ENCODE data around the gene BFSP2. TPM values are rescaled to one million over a fixed set of nuclear protein-coding genes. Genes with fewer than 3 reads are reported as not detected.

Gene BFSP2, protein sequence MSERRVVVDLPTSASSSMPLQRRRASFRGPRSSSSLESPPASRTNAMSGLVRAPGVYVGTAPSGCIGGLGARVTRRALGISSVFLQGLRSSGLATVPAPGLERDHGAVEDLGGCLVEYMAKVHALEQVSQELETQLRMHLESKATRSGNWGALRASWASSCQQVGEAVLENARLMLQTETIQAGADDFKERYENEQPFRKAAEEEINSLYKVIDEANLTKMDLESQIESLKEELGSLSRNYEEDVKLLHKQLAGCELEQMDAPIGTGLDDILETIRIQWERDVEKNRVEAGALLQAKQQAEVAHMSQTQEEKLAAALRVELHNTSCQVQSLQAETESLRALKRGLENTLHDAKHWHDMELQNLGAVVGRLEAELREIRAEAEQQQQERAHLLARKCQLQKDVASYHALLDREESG
- under 1 TPM in 1 of 3 donors, not detected in 2; 0.83 TPM for polyA plus RNA-seq

DNA sequence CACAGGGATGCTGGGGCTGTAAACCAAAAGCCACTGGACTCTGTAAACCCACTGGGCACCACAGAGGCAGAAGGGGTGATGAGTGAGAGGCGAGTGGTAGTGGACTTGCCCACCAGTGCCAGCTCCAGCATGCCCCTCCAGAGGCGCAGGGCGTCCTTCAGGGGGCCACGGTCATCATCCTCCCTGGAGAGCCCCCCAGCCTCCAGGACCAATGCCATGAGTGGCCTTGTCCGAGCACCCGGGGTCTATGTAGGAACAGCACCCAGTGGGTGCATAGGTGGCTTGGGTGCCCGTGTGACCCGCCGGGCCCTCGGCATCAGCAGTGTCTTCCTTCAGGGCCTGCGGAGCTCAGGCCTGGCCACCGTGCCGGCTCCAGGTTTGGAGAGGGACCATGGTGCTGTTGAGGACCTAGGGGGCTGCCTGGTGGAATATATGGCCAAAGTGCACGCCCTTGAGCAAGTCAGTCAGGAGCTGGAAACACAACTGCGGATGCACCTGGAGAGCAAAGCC, at the start of gene BFSP2:
BFSP2 (plus strand) TSS at position 51 of the 510 bp plus-strand sequence; CDS start at position 79, 28 bp downstream.
- H3K4me1 Mint-ChIP-seq: peaks cover 0 to 2% of the 10 kb centered on the region in 2 donors
- H3K27ac Mint-ChIP-seq: no peak within 1 kb of the TSS
- no peaks in the 10 kb centered on the region for H3K9me3 Mint-ChIP-seq

DNA sequence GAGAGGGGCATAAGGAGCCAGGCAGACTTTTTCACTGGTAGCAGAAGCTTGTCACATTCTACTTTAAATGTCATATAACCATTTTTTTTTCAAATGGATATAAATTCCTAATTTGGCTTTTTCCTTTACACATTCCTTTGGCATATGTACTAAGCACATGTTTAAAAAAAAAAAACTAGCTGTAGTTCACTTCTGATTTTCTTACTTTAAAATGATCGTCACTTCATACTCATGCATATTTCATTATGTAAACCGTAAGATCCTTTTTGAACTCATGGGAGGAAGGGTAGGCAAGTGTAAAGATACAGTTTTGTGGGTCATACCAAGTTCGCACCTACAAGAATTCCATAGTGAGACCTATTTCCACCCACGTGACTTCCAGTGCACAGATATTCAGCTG, 45.1 kb upstream of the BFSP2 start:
- H3K9me3 Mint-ChIP-seq: peaks cover 0 to 3% (median 0%) of the 10 kb centered on the region in 6 donors
- H3K4me3 Mint-ChIP-seq: no peak overlapping the region
- no peaks in the 10 kb centered on the region for H3K4me1 Mint-ChIP-seq
- H3K27me3 Mint-ChIP-seq (ENCODE audit: low read depth in 3 of 3): peaks cover 0 to 11% (median 0%) of the 10 kb centered on the region in 3 donors
- no peak overlapping the region for H3K27ac Mint-ChIP-seq
- no peaks in the 10 kb centered on the region for H3K36me3 Mint-ChIP-seq
- no peak for DNase-seq

More for the DNA sequence above, at the start of gene BFSP2:
- peaks cover 0 to 5% (median 2%) of the 10 kb centered on the region in 3 donors for H3K27me3 Mint-ChIP-seq (ENCODE audit: low read depth in 3 of 3)
- H3K4me3 Mint-ChIP-seq: no peak within 1 kb of the TSS
- no peaks in the 10 kb centered on the region for H3K36me3 Mint-ChIP-seq
- DNase-seq: no peak

DNA sequence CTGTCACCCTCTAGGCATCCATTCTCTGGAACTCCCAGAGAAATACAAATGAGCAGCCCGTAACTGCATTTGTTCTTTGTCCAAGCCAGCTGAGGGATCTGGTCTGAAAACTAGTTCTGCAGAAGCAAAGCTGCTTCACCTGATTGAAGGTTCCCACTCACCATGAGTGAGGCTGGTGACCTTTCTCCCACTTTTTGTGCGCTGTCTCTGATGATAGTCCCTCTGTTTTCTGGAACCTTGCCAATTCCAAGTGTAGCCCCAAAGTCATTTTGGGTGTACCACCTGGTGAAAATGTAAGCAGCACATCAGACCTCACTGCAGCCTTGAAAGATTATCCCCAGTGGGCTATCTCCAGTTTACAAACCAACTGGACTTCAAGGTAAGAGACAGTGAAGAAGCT, 39.4 kb upstream of the BFSP2 start:
- no peaks in the 10 kb centered on the region for H3K4me1 Mint-ChIP-seq
- no peaks in the 10 kb centered on the region for H3K9me3 Mint-ChIP-seq
- H3K4me3 Mint-ChIP-seq: no peak overlapping the region
- H3K27me3 Mint-ChIP-seq (ENCODE audit: low read depth in 3 of 3): peaks cover 0 to 10% (median 0%) of the 10 kb centered on the region in 3 donors
- no peaks in the 10 kb centered on the region for H3K36me3 Mint-ChIP-seq
- no peak for DNase-seq
- H3K27ac Mint-ChIP-seq: no peak overlapping the region

DNA sequence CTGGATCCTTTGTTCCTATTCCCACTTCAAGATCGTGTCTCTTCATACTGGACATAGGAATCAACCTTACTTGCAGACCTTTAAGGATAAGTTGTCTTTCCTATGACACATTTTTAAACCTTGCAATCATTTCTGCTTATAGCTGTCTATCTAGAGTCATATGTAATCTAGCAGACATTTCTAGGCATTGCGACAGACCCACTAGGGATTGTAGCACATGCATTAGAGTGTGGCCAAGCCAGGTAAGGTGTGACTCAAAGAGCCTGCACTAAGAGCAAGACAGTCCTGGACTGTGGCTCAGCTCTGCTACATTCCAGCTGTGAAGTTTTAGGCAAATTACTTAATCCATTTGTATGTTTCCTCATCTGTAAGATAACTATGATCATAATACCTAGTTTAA, 38.8 kb upstream of the BFSP2 start:
- no peaks in the 10 kb centered on the region for H3K36me3 Mint-ChIP-seq

DNA sequence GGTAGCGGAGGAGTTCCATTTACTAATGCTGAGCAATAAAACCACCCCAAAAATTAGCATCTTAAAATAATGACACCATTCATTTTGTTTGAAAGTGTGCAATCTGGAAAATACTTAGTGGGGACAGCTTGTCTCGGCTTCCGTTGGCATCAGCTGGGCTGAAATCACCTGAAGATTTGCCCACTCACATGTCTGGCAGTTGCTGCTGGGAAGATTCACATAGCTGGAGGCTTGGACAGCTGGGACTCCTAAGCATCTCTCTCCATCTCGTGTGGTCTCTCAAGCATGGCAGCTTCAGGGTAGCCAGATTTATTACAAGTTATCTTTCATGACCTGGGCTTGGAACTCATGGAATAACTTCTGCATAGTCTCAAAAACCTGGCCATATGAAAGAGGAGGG, 38.4 kb upstream of the BFSP2 start:
- Mint-ChIP-seq H3K27ac (peak overlapping the region in 1 of 6 donors; percentile 23), H3K36me3 (no peaks in the 10 kb centered on the region), H3K4me1 (no peaks in the 10 kb centered on the region), H3K4me3 (no peak overlapping the region), H3K9me3 (no peaks in the 10 kb centered on the region), H3K27me3 (ENCODE audit: low read depth in 3 of 3) (peaks cover 0 to 6% (median 0%) of the 10 kb centered on the region in 3 donors)
- no peak for DNase-seq

More for the DNA sequence above, 38.8 kb upstream of the BFSP2 start:
- H3K9me3 Mint-ChIP-seq: no peaks in the 10 kb centered on the region
- no peak overlapping the region for H3K4me3 Mint-ChIP-seq
- DNase-seq: no peak
- H3K4me1 Mint-ChIP-seq: no peaks in the 10 kb centered on the region
- H3K27ac Mint-ChIP-seq: no peak overlapping the region
- H3K27me3 Mint-ChIP-seq (ENCODE audit: low read depth in 3 of 3): peaks cover 0 to 10% (median 0%) of the 10 kb centered on the region in 3 donors

DNA sequence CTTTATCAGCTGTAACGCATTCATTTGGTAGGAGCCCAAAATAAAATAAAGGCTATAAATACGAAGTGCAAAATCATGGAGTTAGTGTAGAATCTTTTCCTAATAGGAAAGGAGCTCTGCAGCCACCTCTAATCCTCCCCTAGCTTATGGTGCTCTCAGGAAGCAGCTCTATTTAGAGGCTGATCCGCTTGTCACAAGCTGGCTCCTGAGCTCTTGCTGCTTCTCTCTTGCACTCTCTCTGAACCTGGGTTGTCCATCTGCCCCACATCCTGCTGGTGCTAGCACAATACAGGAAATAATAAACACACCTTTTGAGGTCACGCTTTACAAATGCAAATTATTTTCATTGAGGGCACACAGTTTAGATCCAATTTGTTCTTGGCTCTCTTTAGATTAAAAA, 37.3 kb upstream of the BFSP2 start:
- Mint-ChIP-seq H3K36me3 (no peaks in the 10 kb centered on the region), H3K4me1 (no peaks in the 10 kb centered on the region), H3K27me3 (ENCODE audit: low read depth in 3 of 3) (peaks cover 0 to 6% (median 0%) of the 10 kb centered on the region in 3 donors), H3K9me3 (no peaks in the 10 kb centered on the region), H3K27ac (no peak overlapping the region), H3K4me3 (no peak overlapping the region)
- no peak for DNase-seq

DNA sequence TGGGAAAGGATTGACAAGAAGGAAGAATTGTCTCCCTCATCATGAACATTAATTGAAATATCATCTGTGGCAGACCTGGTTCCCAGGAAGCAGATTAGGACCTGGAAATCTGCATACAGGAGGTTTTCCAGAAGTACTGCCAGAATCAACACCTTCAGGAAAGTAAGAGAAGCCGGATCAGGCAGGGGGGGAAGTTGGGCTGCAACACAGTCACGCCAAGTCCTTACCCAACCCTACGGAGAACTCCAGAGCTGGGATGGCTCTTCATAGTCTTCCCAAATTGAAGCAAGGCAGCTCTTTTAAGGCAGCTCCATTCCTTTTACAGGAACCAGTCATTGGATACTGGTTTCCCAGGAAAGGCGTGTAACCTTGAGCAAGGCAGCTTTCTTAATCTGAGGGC, 35.2 kb upstream of the BFSP2 start:
- Mint-ChIP-seq H3K27me3 (ENCODE audit: low read depth in 3 of 3) (peaks cover 0 to 5% (median 0%) of the 10 kb centered on the region in 3 donors), H3K9me3 (no peaks in the 10 kb centered on the region), H3K36me3 (no peaks in the 10 kb centered on the region), H3K4me3 (no peak overlapping the region), H3K4me1 (no peaks in the 10 kb centered on the region), H3K27ac (no peak overlapping the region)
- no peak for DNase-seq

DNA sequence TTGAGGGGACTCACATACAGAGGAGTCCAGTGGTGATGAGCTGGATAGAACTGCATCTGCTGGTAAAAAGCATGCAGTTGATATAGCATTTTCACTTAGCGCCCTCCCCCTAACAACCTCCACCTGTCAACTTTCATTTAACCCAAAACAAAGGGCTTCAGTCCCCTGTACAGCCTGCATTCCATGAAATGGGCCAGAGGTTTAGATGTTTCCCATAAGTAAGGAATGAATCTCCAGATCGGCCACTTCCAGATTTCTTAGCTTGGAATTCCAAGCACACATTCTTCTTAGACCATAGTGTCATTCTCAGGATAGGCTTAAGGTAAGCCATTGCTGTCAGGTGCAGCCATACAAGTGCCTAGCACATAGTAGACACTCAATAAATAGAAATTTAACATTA, 32.9 kb upstream of the BFSP2 start:
- no peak overlapping the region for H3K4me3 Mint-ChIP-seq

DNA sequence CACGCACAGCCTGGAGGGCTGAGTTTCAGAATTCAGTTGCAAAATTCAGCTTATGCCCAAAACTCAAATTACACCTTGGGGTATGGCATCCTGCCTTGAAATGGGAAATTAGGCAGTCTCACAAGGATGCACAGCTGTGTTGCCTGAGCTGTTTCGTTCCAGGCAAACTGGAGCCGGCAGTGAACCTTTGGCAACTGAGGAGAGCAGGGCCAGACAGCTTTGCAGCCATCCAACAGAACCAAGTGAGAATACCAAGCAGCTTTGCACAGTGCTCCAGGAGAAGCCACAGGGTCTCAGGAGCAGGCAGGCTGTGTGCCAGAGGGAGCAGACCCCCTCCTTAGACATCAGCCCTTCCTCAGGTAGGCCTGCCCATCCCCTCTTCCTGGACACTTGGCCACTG, 32.5 kb upstream of the BFSP2 start:
- H3K4me1 Mint-ChIP-seq: no peaks in the 10 kb centered on the region
- no peaks in the 10 kb centered on the region for H3K36me3 Mint-ChIP-seq
- no peak overlapping the region for H3K27ac Mint-ChIP-seq
- H3K9me3 Mint-ChIP-seq: no peaks in the 10 kb centered on the region
- H3K4me3 Mint-ChIP-seq: no peak overlapping the region
- peaks cover 0 to 5% (median 0%) of the 10 kb centered on the region in 3 donors for H3K27me3 Mint-ChIP-seq (ENCODE audit: low read depth in 3 of 3)
- DNase-seq: no peak

More for the DNA sequence above, 32.9 kb upstream of the BFSP2 start:
- no peaks in the 10 kb centered on the region for H3K4me1 Mint-ChIP-seq
- H3K27ac Mint-ChIP-seq: no peak overlapping the region
- peaks cover 0 to 5% (median 0%) of the 10 kb centered on the region in 3 donors for H3K27me3 Mint-ChIP-seq (ENCODE audit: low read depth in 3 of 3)
- no peak for DNase-seq
- H3K9me3 Mint-ChIP-seq: no peaks in the 10 kb centered on the region
- no peaks in the 10 kb centered on the region for H3K36me3 Mint-ChIP-seq

DNA sequence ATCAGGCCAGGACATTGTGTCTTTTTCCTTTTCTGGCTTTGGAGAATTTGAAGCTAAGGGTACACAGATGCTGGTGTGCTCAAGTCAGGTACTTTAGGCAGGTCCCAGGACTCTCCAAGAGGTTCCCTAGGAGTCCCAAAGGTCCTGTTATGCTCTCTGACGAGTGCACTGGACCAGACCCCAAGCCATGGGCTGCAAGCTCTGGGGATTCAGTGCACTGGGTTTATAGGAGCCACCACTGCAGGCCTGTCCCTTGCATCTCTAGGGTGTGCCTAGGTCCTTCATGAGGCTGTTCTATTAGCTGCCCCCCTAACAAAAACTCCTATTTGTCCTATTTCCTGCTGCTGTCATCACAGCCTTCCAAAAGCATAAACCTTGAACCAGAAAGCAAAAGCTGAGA, 31.9 kb upstream of the BFSP2 start:
- H3K9me3 Mint-ChIP-seq: no peaks in the 10 kb centered on the region
- no peak overlapping the region for H3K4me3 Mint-ChIP-seq
- H3K27me3 Mint-ChIP-seq (ENCODE audit: low read depth in 3 of 3): peaks cover 0 to 2% (median 0%) of the 10 kb centered on the region in 3 donors
- H3K27ac Mint-ChIP-seq: no peak overlapping the region
- DNase-seq: no peak
- no peaks in the 10 kb centered on the region for H3K4me1 Mint-ChIP-seq
- H3K36me3 Mint-ChIP-seq: no peaks in the 10 kb centered on the region

DNA sequence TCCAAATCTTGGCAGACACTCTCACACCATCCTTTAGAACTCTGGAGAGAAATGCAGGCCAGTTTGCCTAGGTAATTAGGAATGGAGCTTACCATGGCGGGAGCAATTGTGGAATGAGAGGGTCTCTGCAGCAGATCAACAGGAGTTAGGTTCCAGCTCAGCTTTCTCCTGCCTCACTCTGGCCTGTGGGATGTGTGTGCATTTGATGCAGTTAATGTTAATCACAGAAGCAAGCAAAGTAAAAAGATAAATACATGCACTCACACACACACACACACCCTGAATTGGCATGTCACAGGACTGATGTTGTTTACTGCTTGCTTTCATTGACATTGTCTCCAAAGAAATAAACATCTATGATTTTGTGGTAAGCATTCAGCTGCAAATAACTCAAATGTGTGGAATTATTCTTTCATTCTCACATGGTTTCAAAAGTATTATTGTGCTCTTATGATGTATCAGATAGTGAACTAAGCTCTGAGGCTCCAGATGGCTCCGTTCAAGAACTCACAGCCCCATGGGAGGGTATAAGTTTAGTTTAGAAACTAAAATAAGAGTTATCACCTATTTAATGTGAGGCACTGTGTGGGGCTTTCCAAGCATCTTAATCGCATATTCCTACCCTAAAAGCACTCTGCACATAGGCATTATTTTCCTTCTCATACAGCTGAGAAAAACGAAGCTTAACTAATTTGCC, 31.3 kb upstream of the BFSP2 start:
- Mint-ChIP-seq H3K27ac (no peak overlapping the region), H3K36me3 (no peaks in the 10 kb centered on the region), H3K27me3 (ENCODE audit: low read depth in 3 of 3) (peaks cover 0 to 2% (median 0%) of the 10 kb centered on the region in 3 donors), H3K4me1 (no peaks in the 10 kb centered on the region), H3K9me3 (no peaks in the 10 kb centered on the region), H3K4me3 (no peak overlapping the region)
- no peak for DNase-seq

DNA sequence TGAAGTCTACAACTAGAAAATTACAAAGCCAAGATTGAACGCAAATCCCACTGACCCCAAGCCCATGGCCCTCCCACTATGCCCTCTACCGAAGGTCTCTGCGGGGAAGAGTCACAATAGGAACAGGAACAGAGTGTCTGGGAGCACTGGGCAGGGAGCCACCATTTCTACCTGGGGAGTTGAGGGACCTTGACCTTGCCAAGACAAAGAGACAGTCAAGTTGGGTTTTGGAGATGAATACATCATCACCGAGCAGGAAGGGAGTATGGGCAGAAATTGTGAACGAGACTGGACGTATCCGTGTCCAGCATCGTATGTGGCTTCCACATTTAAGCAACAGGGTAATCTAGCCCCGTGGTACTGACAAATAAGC, 30.8 kb upstream of the BFSP2 start:
- Mint-ChIP-seq H3K9me3 (no peaks in the 10 kb centered on the region), H3K27me3 (ENCODE audit: low read depth in 3 of 3) (peaks cover 0 to 4% (median 2%) of the 10 kb centered on the region in 3 donors), H3K36me3 (no peaks in the 10 kb centered on the region), H3K4me3 (no peak overlapping the region), H3K27ac (no peak overlapping the region), H3K4me1 (no peaks in the 10 kb centered on the region)
- no peak for DNase-seq

DNA sequence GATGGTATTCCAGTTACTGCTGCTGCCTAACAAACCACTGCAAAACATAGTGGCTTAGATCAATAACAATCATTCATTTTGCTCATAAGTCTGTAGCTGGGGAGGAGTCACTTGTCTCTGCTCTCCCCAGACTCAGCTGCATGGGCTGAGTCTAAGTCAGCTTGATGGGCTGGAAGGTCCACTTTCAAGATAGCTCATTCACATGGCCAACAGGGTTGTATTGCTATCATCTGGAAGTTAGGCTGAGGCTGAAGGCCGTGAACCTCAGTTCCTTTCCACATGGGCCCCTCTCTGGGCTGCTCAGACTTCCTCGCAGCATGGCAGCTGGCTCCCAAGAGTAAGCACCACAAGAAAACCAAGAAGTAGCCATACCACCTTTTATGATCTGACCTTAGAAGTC, 28.7 kb upstream of the BFSP2 start:
- DNase-seq: no peak
- no peaks in the 10 kb centered on the region for H3K36me3 Mint-ChIP-seq
- H3K4me3 Mint-ChIP-seq: no peak overlapping the region
- no peak overlapping the region for H3K27ac Mint-ChIP-seq
- H3K4me1 Mint-ChIP-seq: no peaks in the 10 kb centered on the region
- peaks cover 0 to 6% (median 2%) of the 10 kb centered on the region in 3 donors for H3K27me3 Mint-ChIP-seq (ENCODE audit: low read depth in 3 of 3)
- no peaks in the 10 kb centered on the region for H3K9me3 Mint-ChIP-seq

DNA sequence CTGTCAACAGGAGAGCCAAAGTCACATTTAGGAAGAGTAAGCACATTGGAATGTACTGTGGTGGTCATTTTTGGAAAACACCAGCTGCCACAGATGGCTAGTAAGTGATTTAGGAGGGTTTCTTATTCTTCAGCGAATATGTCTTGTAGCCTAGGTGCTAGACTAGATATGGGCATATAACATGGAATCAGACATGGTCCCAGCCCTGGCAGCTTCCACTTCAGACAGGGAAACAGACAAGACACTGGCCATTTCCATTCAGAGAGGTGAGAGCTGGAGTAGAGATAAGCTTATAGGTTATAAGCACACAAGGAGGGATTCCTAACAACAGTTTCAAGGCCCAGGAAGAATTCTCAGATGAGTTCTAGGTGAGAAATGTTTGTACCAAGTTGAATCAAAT, 28.2 kb upstream of the BFSP2 start:
- Mint-ChIP-seq H3K4me3 (no peak overlapping the region), H3K9me3 (no peaks in the 10 kb centered on the region), H3K27me3 (ENCODE audit: low read depth in 3 of 3) (peaks cover 0 to 6% (median 2%) of the 10 kb centered on the region in 3 donors), H3K27ac (no peak overlapping the region), H3K4me1 (no peaks in the 10 kb centered on the region), H3K36me3 (no peaks in the 10 kb centered on the region)
- no peak for DNase-seq
